GM12878 (cell line): Measurements from ENCODE around the gene DDO. TPM values are rescaled to one million over a fixed set of nuclear protein-coding genes. Genes with fewer than 3 reads are reported as not detected.

Experiments
- ATAC-seq: fragments of 200-7000 bp; cut with Tn5 transposase; 3 replicates; pipeline ENCODE4 v1.9.1; 2020; ENCODE audit warnings: mild to moderate bottlenecking, moderate library complexity
- BruUV-seq: library from RNA; stranded (reverse); fragments of 400-500 nt; replicated peaks from 2 replicates; lab custom pipeline; 2021; lab: Mats Ljungman, UMichigan
- CTCF ChIA-PET: fragments of 300-600 bp; sonication (Branson Sonifier 250); formaldehyde crosslinking; extraction: SDS; loops from one replicate; lab custom pipeline; 2021; ENCODE audit warnings: inconsistent platforms; lab: Yijun Ruan, JAX
- POLR2A ChIA-PET: fragments of 350-600 bp; formaldehyde crosslinking; extraction: SDS; loops from one replicate; lab custom pipeline; 2021; ENCODE audit warnings: inconsistent platforms; lab: Charles Lee
- RAD21 ChIA-PET: fragments of 300-600 bp; sonication (Branson Sonifier 250); formaldehyde crosslinking; loops from one replicate; lab custom pipeline; 2023; ENCODE audit warnings: antibody characterized with exemption; ENCODE audit not compliant: unreplicated experiment; lab: Charles Lee
- SMC1A ChIA-PET: fragments of 300-600 bp; sonication (Branson Sonifier 250); formaldehyde crosslinking; loops from one replicate; lab custom pipeline; 2023; ENCODE audit not compliant: unreplicated experiment, uncharacterized antibody; lab: Charles Lee
- DNase-seq: peaks from one replicate; pipeline ENCODE4 v3.0.0-alpha.2; 2011; ENCODE audit warnings: low read depth, low spot score
- FAIRE-seq: peaks from 3 replicates; lab custom pipeline; 2011; peaks lifted over from hg19 to GRCh38; lab: Jason Lieb, UNC
- H2AFZ ChIP-seq: 2 replicates; pipeline ENCODE4 v1.6.0; 2011; ENCODE audit warnings: low read depth, low read length, control low read depth; ENCODE audit not compliant: control insufficient read depth
- H3K27ac ChIP-seq: 2 replicates; pipeline ENCODE4 v1.5.1; 2011; ENCODE audit warnings: control low read depth; ENCODE audit not compliant: control insufficient read depth, insufficient read depth
- H3K27me3 ChIP-seq, 2 experiments: replicated peaks in 1 of 2; 2 replicates each; pipeline versions ENCODE4 v1.6.0 to v1.6.1; 2011; ENCODE audit warnings: low read length in 1 of 2; ENCODE audit not compliant: control insufficient read depth in 2 of 2, insufficient read depth in 2 of 2
- H3K36me3 ChIP-seq, 2 experiments: 2 replicates each; pipeline ENCODE4 v1.5.1; 2011; ENCODE audit warnings: low read length in 1 of 2; ENCODE audit not compliant: control insufficient read depth in 2 of 2, insufficient read depth in 2 of 2
- H3K4me1 ChIP-seq: 2 replicates; pipeline ENCODE4 v1.6.1; 2011; ENCODE audit warnings: mild to moderate bottlenecking, low read length, moderate library complexity, mixed read lengths; ENCODE audit not compliant: control insufficient read depth, insufficient read depth
- H3K4me2 ChIP-seq: 2 replicates; pipeline ENCODE4 v1.6.0; 2011; ENCODE audit warnings: control low read depth; ENCODE audit not compliant: control insufficient read depth, insufficient read depth
- H3K4me3 ChIP-seq: fragments of 200-600 bp; sonication (generic); 2 replicates; pipeline ENCODE4 v1.5.1; 2016
- H3K79me2 ChIP-seq: 2 replicates; pipeline ENCODE4 v1.6.0; 2011; ENCODE audit warnings: low read length; ENCODE audit not compliant: control insufficient read depth, insufficient read depth
- H3K9ac ChIP-seq: 2 replicates; pipeline ENCODE4 v1.8.0; 2011; ENCODE audit warnings: low read length, control low read depth, mixed read lengths; ENCODE audit not compliant: control insufficient read depth, insufficient read depth
- H3K9me3 ChIP-seq: replicated peaks from 3 replicates; pipeline ENCODE4 v1.5.1; 2011; ENCODE audit warnings: mild to moderate bottlenecking, low read length; ENCODE audit not compliant: control insufficient read depth, insufficient read depth
- H4K20me1 ChIP-seq: 2 replicates; pipeline ENCODE4 v1.6.0; 2011; ENCODE audit not compliant: control insufficient read depth, insufficient read depth
- BRCA1 ChIP-seq: IDR thresholded peaks from 2 replicates; pipeline ENCODE4 v1.6.1; 2011; ENCODE audit warnings: low read depth, low read length, improper control_type of control experiment
- CHD1 ChIP-seq: IDR thresholded peaks from 2 replicates; pipeline ENCODE4 v1.6.1; 2012; ENCODE audit warnings: low read depth, low read length, improper control_type of control experiment
- CTCF ChIP-seq, 3 experiments: IDR thresholded peaks in 2 of 3; conservative IDR thresholded peaks in 1 of 3; 2 replicates each; pipeline ENCODE4 v1.5.1; 2011; ENCODE audit warnings: low read depth in 3 of 3, low read length in 3 of 3, mild to moderate bottlenecking in 3 of 3, control low read depth in 2 of 3, moderate library complexity in 2 of 3, inconsistent platforms in 1 of 3, mixed read lengths in 1 of 3; ENCODE audit not compliant: control insufficient read depth in 2 of 3, insufficient read depth in 1 of 3; ENCODE audit errors: extremely low read depth in 1 of 3
- DPF2 ChIP-seq: fragments of 450-650 bp; IDR thresholded peaks from 2 replicates; pipeline ENCODE4 v1.6.1; 2017; ENCODE audit warnings: mild to moderate bottlenecking
- EED ChIP-seq: sonication (generic); IDR thresholded peaks from 2 replicates; pipeline ENCODE4 v1.6.1; 2016; ENCODE audit warnings: antibody characterized with exemption, low read depth
- EP300 ChIP-seq, 2 experiments: fragments of 150-350 bp in 1 of 2; IDR thresholded peaks; 2 replicates each; pipeline ENCODE4 v1.6.1; 2011 to 2012; ENCODE audit warnings: low read depth in 2 of 2, low read length in 2 of 2, borderline replicate concordance in 1 of 2, improper control_type of control experiment in 1 of 2, inconsistent platforms in 1 of 2; ENCODE audit not compliant: control insufficient read depth in 1 of 2
- KDM1A ChIP-seq: fragments of 200-600 bp; sonication (generic); IDR thresholded peaks from 2 replicates; pipeline ENCODE4 v1.6.1; 2016; ENCODE audit warnings: borderline replicate concordance
- LARP7 ChIP-seq: fragments of 450-650 bp; IDR thresholded peaks from 2 replicates; pipeline ENCODE4 v1.6.1; 2017; ENCODE audit warnings: mild to moderate bottlenecking
- PML ChIP-seq: IDR thresholded peaks from 2 replicates; pipeline ENCODE4 v1.6.1; 2012; ENCODE audit warnings: low read length, inconsistent platforms
- RCOR1 ChIP-seq: conservative IDR thresholded peaks from 2 replicates; pipeline ENCODE4 v1.6.1; 2012; ENCODE audit warnings: low read depth, low read length, improper control_type of control experiment
- RUNX3 ChIP-seq: IDR thresholded peaks from 2 replicates; pipeline ENCODE4 v1.6.1; 2012; ENCODE audit warnings: low read length, inconsistent platforms
- SMC3 ChIP-seq: IDR thresholded peaks from 2 replicates; pipeline ENCODE4 v1.6.1; 2011; ENCODE audit warnings: low read length, improper control_type of control experiment, borderline replicate concordance
- SPI1 ChIP-seq: IDR thresholded peaks from 2 replicates; pipeline ENCODE4 v1.6.1; 2011; ENCODE audit warnings: low read depth, mild to moderate bottlenecking, low read length, moderate library complexity, borderline replicate concordance; ENCODE audit not compliant: insufficient read depth
- ZNF622 ChIP-seq: fragments of 450-650 bp; IDR thresholded peaks from 2 replicates; pipeline ENCODE4 v1.6.1; 2017; ENCODE audit warnings: mild to moderate bottlenecking, inconsistent platforms
- WGBS: methylation state at CpG from one replicate; pipeline ENCODE4 v1.1.6; 2016; ENCODE audit warnings: low lambda C conversion rate; ENCODE audit not compliant: insufficient replicate concordance, insufficient coverage; ENCODE audit errors: missing lambda C conversion rate; 5-methylcytosine and 5-hydroxymethylcytosine counted together
- in situ Hi-C: fragments of 300-500 bp; cut with MboI; formaldehyde crosslinking; loops from 9 replicates; pipeline ENCODE4 v1.14.3; 2018; ENCODE audit warnings: mixed read lengths
- intact Hi-C: fragments of 100-400 bp; cut with micrococcal nuclease; formaldehyde crosslinking; loops from one replicate; pipeline ENCODE4 v1.14.2; 2022; ENCODE audit not compliant: unreplicated experiment
- polyA plus RNA-seq, 11 experiments: library from polyadenylated mRNA; depleted of rRNA in 4 of 11; unstranded in 6 of 11; stranded (reverse) in 5 of 11; fragments of >200 nt; fragmentation: Nextera tagmentation in 4 of 11; fragmentation: Illumina TruSeq in 1 of 11; extraction: Ambion mirVana in 4 of 11; extraction: Trizol in 1 of 11; gene quantifications; 1 replicate in 1 of 11; 2 replicates in 10 of 11; pipeline versions ENCODE4 v1.2.1 to v1.2.3, GENCODE V29; 2011 to 2016; ENCODE audit warnings: inconsistent platforms in 2 of 11, missing spikeins in 2 of 11, low read depth in 1 of 11
- total RNA-seq, 4 experiments: library from RNA; depleted of rRNA in 3 of 4; stranded (reverse); fragments of >200 nt in 3 of 4; fragmentation: Illumina TruSeq in 1 of 4; extraction: Trizol in 1 of 4; gene quantifications; 2 replicates each; pipeline versions ENCODE4 v1.2.1 to v1.2.3, GENCODE V29; 2013 to 2021
- TF ChIP-seq, protein P1 (sequence below): IDR thresholded peaks from 2 replicates; pipeline ENCODE4 v1.6.1; 2011; ENCODE audit warnings: low read depth, mild to moderate bottlenecking, low read length, moderate library complexity, borderline replicate concordance; ENCODE audit errors: extremely low read depth

The DDO gene
- total and polyA plus RNA-seq, 10 of the 15 experiments (the other 5 are each of a cell fraction or from before 2014, with no cell fraction given) = 0.04 to 0.14 (median 0.09) TPM; not detected in 6

DNA sequence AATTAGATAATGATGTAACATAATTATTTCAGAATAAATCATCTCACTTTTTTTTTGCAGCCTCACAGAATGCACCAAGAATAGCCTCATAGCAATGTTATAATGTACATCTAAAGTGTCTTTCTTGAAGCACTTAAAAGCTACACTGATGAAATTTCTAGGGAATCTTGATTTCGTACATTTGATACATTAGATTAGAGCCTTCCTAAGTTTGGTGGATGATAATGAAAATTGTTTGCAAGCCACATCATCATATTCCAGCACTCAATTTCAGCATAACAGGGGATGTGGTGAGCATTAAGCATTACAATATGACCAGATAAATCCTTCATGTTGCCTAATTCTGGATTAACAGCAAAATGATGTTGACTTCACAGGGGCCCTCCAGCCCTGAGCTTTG lies 47.5 kb downstream of the DDO start:
- SMC1A ChIA-PET = interaction anchor here (1.2 kb wide), 1 partner anchor 22 kb away, joined by 3 read pairs; no protein-coding TSS in a partner anchor

More for the DNA sequence above, 47.5 kb downstream of the DDO start:
- H3K36me3 ChIP-seq = no peaks in the 10 kb centered on the region
- no peaks in the 10 kb centered on the region for H3K79me2 ChIP-seq
- H3K9me3 ChIP-seq = no peaks in the 10 kb centered on the region
- H3K4me3 ChIP-seq = no peak overlapping the region
- in situ Hi-C loops = no loop called here
- no peaks in the 10 kb centered on the region; a peak in 1 of 4 replicates for H3K27me3 ChIP-seq
- H4K20me1 ChIP-seq = no peaks in the 10 kb centered on the region
- intact Hi-C loops = no loop called here
- H3K4me1 ChIP-seq = no peaks in the 10 kb centered on the region
- no peak for DNase-seq
- no peak for FAIRE-seq
- BruUV-seq = no TSS peak
- POLR2A ChIA-PET = no interaction called here
- no peak overlapping the region for H3K9ac ChIP-seq
- H2AFZ ChIP-seq = no peak overlapping the region
- TF ChIP-seq SPI1 = no peak
- TF ChIP-seq DPF2 = no peak
- no peak for TF ChIP-seq CTCF (IDR thresholded peaks at IDR 0.05 in 2 of 3, conservative IDR thresholded peaks at IDR 0.05 in 1 of 3; ENCODE audit: control insufficient read depth in 2 of 3, extremely low read depth in 1 of 3, insufficient read depth in 1 of 3, low read depth in 3 of 3, low read length in 3 of 3)
- TF ChIP-seq RCOR1 = no peak
- no peak for TF ChIP-seq RUNX3
- TF ChIP-seq LARP7 = no peak
- TF ChIP-seq CHD1 = no peak
- no peak for TF ChIP-seq EP300 (IDR thresholded peaks at IDR 0.05; ENCODE audit: borderline replicate concordance in 1 of 2, control insufficient read depth in 1 of 2, low read depth in 2 of 2, low read length in 2 of 2)
- no peak for TF ChIP-seq ZNF622
- no peak for TF ChIP-seq SMC3
- TF ChIP-seq KDM1A = no peak
- TF ChIP-seq BRCA1 = no peak
- TF ChIP-seq, protein P1, sequence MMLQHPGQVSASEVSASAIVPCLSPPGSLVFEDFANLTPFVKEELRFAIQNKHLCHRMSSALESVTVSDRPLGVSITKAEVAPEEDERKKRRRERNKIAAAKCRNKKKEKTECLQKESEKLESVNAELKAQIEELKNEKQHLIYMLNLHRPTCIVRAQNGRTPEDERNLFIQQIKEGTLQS = no peak
- no peak for TF ChIP-seq PML
- TF ChIP-seq EED = no peak
- TF ChIP-seq, all 136 proteins: peak for 0
- Histone ChIP-seq H3K27ac (no peak overlapping the region), H3K4me2 (no peak overlapping the region)
- WGBS = 17% methylated on average over 1 of the region's 1 CpG
- ChIA-PET CTCF (no interaction called here), RAD21 (no interaction called here)
- no peak for ATAC-seq
